ENCODE results near the gene TEX261.

The TEX261 gene

GRCh38 chr2:70984228-70984575 lies 10.5 kb downstream of the TEX261 start:
- CTCF ChIA-PET = interaction anchor here (0.6 to 1.3 kb wide), 5 partner anchors 9 to 1015 kb away, joined by 3 to 7 read pairs (median 4); no protein-coding TSS in a partner anchor
- POLR2A ChIA-PET = interaction anchor here (1.7 kb wide), 1 partner anchor 17 kb away, joined by 7 read pairs; no protein-coding TSS in a partner anchor
- no peak for DNase-seq (ENCODE audit: extremely low spot score)
- TF ChIP-seq BHLHE40 (IDR thresholded peaks at IDR 0.05; ENCODE audit: borderline replicate concordance) (no peak), FOXM1 (IDR thresholded peaks at IDR 0.05; ENCODE audit: borderline replicate concordance) (no peak), HDGF (IDR thresholded peaks at IDR 0.05; ENCODE audit: borderline replicate concordance) (no peak), FOXA1 (IDR thresholded peaks at IDR 0.05) (no peak), ELF4 (IDR thresholded peaks at IDR 0.05) (no peak)

DNA sequence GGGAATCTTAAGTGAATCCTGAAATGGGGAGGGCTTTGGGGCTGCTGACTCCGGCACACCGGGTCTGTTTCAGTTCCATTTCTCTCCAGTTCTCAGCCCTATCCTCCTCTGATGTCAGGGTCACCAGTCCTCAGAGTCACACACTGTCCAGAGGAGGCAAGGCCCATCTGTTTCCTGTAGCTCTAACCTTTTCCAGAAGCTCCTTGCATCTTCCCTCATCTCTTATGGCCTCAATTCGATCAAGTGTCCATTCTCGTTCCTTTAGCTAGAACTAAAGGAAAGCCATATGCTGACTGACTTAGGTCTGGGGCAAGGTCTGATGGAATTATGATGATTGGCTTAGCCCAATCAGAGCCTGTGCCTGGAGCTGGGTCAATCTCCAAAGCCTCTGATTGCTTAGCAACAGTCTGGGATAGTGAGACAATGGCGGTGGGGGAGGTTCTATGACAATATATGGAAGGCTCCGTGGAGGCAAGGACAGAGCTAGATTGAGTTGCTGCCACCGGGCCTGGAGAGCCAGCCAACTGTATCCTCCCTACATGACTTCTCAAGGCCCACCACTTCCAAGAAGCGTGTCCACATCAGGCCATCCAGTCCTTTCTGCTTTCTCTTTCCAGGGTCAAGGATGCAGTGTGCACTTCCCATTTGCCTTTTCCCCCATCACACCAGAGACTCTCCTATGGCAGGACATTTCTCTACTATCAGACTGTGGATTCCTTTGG lies 11.0 kb downstream of the TEX261 start:
- POLR2A ChIA-PET = no interaction called here
- DNase-seq (ENCODE audit: extremely low spot score) = no peak
- TF ChIP-seq HDGF (IDR thresholded peaks at IDR 0.05; ENCODE audit: borderline replicate concordance) (no peak), BHLHE40 (IDR thresholded peaks at IDR 0.05; ENCODE audit: borderline replicate concordance) (no peak), FOXA1 (IDR thresholded peaks at IDR 0.05) (no peak)
- CTCF ChIA-PET = interaction anchor here (1.3 kb wide), 1 partner anchor 13 kb away, joined by 5 read pairs; no protein-coding TSS in a partner anchor

DNA sequence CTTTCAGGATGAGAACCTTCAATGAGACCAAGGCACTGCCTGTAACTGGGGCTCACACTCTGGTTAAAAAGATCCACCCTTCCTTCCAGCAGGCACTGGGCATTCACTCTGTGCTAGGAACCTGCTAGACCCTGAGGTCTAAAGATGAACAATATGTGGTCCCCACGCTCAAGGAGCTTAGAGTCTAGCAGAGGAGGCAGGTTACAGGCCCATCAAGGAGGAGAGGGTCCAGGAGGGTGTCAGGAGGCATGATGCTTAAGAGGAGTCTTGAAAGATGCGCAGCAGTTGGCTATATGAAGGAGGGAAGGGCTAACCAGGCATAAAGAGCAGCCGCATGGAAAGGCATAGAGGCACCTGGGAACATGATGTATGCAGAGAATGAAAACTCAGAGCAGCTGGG lies 11.7 kb downstream of the TEX261 start:
- POLR2A ChIA-PET = no interaction called here
- DNase-seq (ENCODE audit: extremely low spot score) = no peak
- TF ChIP-seq LEF1 (IDR thresholded peaks at IDR 0.05; ENCODE audit: borderline replicate concordance) (no peak), FOXK2 (IDR thresholded peaks at IDR 0.05) (no peak), SP1 (IDR thresholded peaks at IDR 0.05) (no peak), SUZ12 (IDR thresholded peaks at IDR 0.05) (no peak), ZNF384 (IDR thresholded peaks at IDR 0.05) (no peak), CTBP1 (IDR thresholded peaks at IDR 0.05; ENCODE audit: borderline replicate concordance) (no peak), ELF4 (IDR thresholded peaks at IDR 0.05) (no peak), FOXM1 (IDR thresholded peaks at IDR 0.05; ENCODE audit: borderline replicate concordance) (no peak), BHLHE40 (IDR thresholded peaks at IDR 0.05; ENCODE audit: borderline replicate concordance) (no peak), PKNOX1 (IDR thresholded peaks at IDR 0.05) (no peak), HDGF (IDR thresholded peaks at IDR 0.05; ENCODE audit: borderline replicate concordance) (no peak)
- CTCF ChIA-PET = no interaction called here

GRCh38 chr2:70981866-70982810 lies 12.5 kb downstream of the TEX261 start:
- CTCF ChIA-PET = no interaction called here
- TF ChIP-seq LEF1 (IDR thresholded peaks at IDR 0.05; ENCODE audit: borderline replicate concordance) (no peak), SUZ12 (IDR thresholded peaks at IDR 0.05) (no peak), PKNOX1 (IDR thresholded peaks at IDR 0.05) (no peak), FOXA1 (IDR thresholded peaks at IDR 0.05) (no peak), ARNT (IDR thresholded peaks at IDR 0.05) (no peak), SP1 (IDR thresholded peaks at IDR 0.05) (no peak), CTBP1 (IDR thresholded peaks at IDR 0.05; ENCODE audit: borderline replicate concordance) (no peak), ELF4 (IDR thresholded peaks at IDR 0.05) (no peak), HDGF (IDR thresholded peaks at IDR 0.05; ENCODE audit: borderline replicate concordance) (no peak), FOXM1 (IDR thresholded peaks at IDR 0.05; ENCODE audit: borderline replicate concordance) (no peak), NFRKB (IDR thresholded peaks at IDR 0.05) (no peak), TARDBP (IDR thresholded peaks at IDR 0.05) (no peak), ZNF384 (IDR thresholded peaks at IDR 0.05) (no peak), BHLHE40 (IDR thresholded peaks at IDR 0.05; ENCODE audit: borderline replicate concordance) (no peak), FOXK2 (IDR thresholded peaks at IDR 0.05) (no peak), L3MBTL2 (conservative IDR thresholded peaks at IDR 0.05) (no peak)
- POLR2A ChIA-PET = no interaction called here
- DNase-seq (ENCODE audit: extremely low spot score) = no peak

DNA sequence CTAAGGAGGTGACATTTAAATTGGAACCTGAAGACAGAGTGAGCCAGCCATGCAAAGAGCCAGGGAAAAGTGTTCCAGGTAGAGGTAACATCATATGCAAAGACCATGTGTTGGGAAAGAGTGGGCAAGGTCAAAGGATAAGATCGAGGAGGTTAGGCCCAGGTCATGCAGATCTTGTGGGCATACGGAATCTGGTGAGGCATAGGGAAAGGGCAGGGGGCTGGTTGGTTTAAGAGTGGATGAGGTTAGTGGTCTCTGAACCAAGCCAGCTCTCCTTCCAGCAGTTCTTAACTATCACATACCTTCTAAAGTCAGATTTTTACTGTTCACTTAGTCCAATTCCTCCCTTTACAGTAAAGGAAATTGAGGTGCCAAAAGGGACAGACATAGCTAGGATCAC lies 13.3 kb downstream of the TEX261 start:
- no peak for TF ChIP-seq NFRKB (IDR thresholded peaks at IDR 0.05)
- no peak for TF ChIP-seq PKNOX1 (IDR thresholded peaks at IDR 0.05)
- no peak for TF ChIP-seq FOXM1 (IDR thresholded peaks at IDR 0.05; ENCODE audit: borderline replicate concordance)
- no peak for TF ChIP-seq BHLHE40 (IDR thresholded peaks at IDR 0.05; ENCODE audit: borderline replicate concordance)
- TF ChIP-seq ELF4 (IDR thresholded peaks at IDR 0.05) = no peak
- TF ChIP-seq ARNT (IDR thresholded peaks at IDR 0.05) = no peak
- TF ChIP-seq HDGF (IDR thresholded peaks at IDR 0.05; ENCODE audit: borderline replicate concordance) = no peak
- no peak for TF ChIP-seq SP1 (IDR thresholded peaks at IDR 0.05)
- no peak for DNase-seq (ENCODE audit: extremely low spot score)
- POLR2A ChIA-PET = no interaction called here
- CTCF ChIA-PET = no interaction called here

- DNase-seq (ENCODE audit: extremely low spot score) = no peak
- ChIA-PET CTCF (no interaction called here), POLR2A (no interaction called here)
- TF ChIP-seq FOXM1 (IDR thresholded peaks at IDR 0.05; ENCODE audit: borderline replicate concordance) = no peak
- TF ChIP-seq ARNT (IDR thresholded peaks at IDR 0.05) = no peak
- no peak for TF ChIP-seq BHLHE40 (IDR thresholded peaks at IDR 0.05; ENCODE audit: borderline replicate concordance)
- TF ChIP-seq ELF4 (IDR thresholded peaks at IDR 0.05) = no peak
- TF ChIP-seq HDGF (IDR thresholded peaks at IDR 0.05; ENCODE audit: borderline replicate concordance) = no peak
- TF ChIP-seq SUZ12 (IDR thresholded peaks at IDR 0.05) = no peak
- TF ChIP-seq CTBP1 (IDR thresholded peaks at IDR 0.05; ENCODE audit: borderline replicate concordance) = no peak
- TF ChIP-seq NFRKB (IDR thresholded peaks at IDR 0.05) = no peak
- TF ChIP-seq TARDBP (IDR thresholded peaks at IDR 0.05) = no peak
- TF ChIP-seq FOXK2 (IDR thresholded peaks at IDR 0.05) = no peak
- TF ChIP-seq LEF1 (IDR thresholded peaks at IDR 0.05; ENCODE audit: borderline replicate concordance) = no peak
- TF ChIP-seq L3MBTL2 (conservative IDR thresholded peaks at IDR 0.05) = no peak
- no peak for TF ChIP-seq FOXA1 (IDR thresholded peaks at IDR 0.05)
- TF ChIP-seq ZNF384 (IDR thresholded peaks at IDR 0.05) = no peak
- TF ChIP-seq PKNOX1 (IDR thresholded peaks at IDR 0.05) = no peak
- no peak for TF ChIP-seq SP1 (IDR thresholded peaks at IDR 0.05)
Measured at GRCh38 chr2:70979626-70980025, 15.0 kb downstream of the TEX261 start.
